ENCODE measurements around the gene DNAH7.

The DNAH7 gene

GRCh38 chr2:196018037-196018436 lies 50.6 kb downstream of the DNAH7 start:
- TF ChIP-seq CTCF (conservative IDR thresholded peaks at IDR 0.05; ENCODE audit: low read depth, low read length): no peak
- no peak overlapping the region for H3K4me3 ChIP-seq (ENCODE audit: low read length)
- DNase-seq (ENCODE audit: low read depth): no peak

DNA sequence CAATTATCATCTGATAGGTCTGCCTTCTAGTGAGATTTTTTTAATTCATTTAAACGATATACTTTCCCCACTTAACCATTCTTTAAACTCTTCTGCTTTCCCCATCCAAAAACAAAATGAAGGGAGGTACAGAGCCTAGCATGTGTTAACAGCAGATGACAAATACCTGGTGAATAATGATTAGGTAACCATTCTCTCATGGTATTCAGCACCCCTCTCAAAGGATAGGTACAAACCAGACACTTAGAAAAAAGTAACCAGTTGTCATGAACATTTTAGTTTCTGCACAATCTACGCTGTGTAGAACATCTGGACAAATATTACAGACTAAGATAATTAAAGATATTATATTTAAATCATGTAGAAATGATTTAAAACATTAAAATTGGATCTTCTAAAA lies 56.3 kb downstream of the DNAH7 start:
- H3K4me3 ChIP-seq (ENCODE audit: low read length): no peak overlapping the region
- no peak for TF ChIP-seq CTCF (conservative IDR thresholded peaks at IDR 0.05; ENCODE audit: low read depth, low read length)
- no peak for DNase-seq (ENCODE audit: low read depth)

DNA sequence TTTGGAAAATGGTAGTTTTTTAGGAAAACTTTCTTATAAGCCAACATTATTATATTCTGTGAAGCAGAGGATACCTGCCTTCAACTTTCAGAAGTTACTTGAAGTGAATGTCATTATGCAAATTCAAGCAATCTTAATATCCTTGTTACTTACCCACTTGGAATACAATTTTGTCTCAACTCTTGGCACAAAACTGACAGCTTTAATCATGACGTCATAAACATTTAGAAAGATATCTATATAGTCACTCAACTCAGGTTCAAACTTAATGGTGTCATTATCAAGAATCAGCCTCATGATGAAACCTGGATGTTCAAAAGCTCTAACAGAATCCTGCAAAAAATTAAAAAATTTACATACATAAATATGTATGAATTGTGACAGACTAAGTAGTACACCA lies 68.1 kb downstream of the DNAH7 start:
- H3K4me3 ChIP-seq (ENCODE audit: low read length): no peak overlapping the region
- no peak for DNase-seq (ENCODE audit: low read depth)
- no peak for TF ChIP-seq CTCF (conservative IDR thresholded peaks at IDR 0.05; ENCODE audit: low read depth, low read length)

- H3K4me3 ChIP-seq (ENCODE audit: low read length): no peak overlapping the region
- no peak for TF ChIP-seq CTCF (conservative IDR thresholded peaks at IDR 0.05; ENCODE audit: low read depth, low read length)
- DNase-seq (ENCODE audit: low read depth): no peak
Observed at GRCh38 chr2:195998070-195998469, 70.6 kb downstream of the DNAH7 start.

DNA sequence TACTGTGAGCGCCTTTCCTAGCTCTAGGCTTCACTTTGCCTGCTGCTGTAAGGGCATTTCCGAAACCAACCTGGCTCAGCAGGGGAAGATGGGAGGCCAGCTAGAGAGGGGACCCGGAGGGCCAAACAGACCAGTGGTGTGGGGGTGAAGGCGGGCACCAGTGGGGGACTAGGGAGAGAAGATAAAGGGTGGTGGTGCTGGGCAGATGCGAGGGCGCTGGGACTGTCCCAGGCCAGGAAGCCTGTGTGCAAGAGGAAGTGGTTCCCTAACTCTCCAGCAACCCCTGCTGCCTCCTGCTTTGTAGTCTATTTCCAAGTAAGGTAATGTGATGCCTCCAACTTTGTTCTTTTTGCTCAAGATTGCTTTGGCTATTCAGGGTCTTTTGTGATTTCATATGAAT lies 73.1 kb downstream of the DNAH7 start:
- H3K4me3 ChIP-seq (ENCODE audit: low read length): no peak overlapping the region
- no peak for DNase-seq (ENCODE audit: low read depth)
- TF ChIP-seq CTCF (conservative IDR thresholded peaks at IDR 0.05; ENCODE audit: low read depth, low read length): no peak

- no peak for TF ChIP-seq CTCF (conservative IDR thresholded peaks at IDR 0.05; ENCODE audit: low read depth, low read length)
- H3K4me3 ChIP-seq (ENCODE audit: low read length): no peak overlapping the region
- DNase-seq (ENCODE audit: low read depth): no peak
Observed at GRCh38 chr2:195993623-195994022, 75.0 kb downstream of the DNAH7 start.

GRCh38 chr2:195985741-195986140 lies 82.9 kb downstream of the DNAH7 start:
- DNase-seq (ENCODE audit: low read depth): no peak
- H3K4me3 ChIP-seq (ENCODE audit: low read length): no peak overlapping the region
- no peak for TF ChIP-seq CTCF (conservative IDR thresholded peaks at IDR 0.05; ENCODE audit: low read depth, low read length)

All from retinal pigment epithelial cell (primary cell).